ENCODE measurements around the gene UBE2E1. TPM values are rescaled to one million over a fixed set of nuclear protein-coding genes. Genes with fewer than 3 reads are reported as not detected.

The UBE2E1 gene
- total and polyA plus RNA-seq, 4 donors, result 6.6 to 31.8 (median 25.4) TPM

DNA sequence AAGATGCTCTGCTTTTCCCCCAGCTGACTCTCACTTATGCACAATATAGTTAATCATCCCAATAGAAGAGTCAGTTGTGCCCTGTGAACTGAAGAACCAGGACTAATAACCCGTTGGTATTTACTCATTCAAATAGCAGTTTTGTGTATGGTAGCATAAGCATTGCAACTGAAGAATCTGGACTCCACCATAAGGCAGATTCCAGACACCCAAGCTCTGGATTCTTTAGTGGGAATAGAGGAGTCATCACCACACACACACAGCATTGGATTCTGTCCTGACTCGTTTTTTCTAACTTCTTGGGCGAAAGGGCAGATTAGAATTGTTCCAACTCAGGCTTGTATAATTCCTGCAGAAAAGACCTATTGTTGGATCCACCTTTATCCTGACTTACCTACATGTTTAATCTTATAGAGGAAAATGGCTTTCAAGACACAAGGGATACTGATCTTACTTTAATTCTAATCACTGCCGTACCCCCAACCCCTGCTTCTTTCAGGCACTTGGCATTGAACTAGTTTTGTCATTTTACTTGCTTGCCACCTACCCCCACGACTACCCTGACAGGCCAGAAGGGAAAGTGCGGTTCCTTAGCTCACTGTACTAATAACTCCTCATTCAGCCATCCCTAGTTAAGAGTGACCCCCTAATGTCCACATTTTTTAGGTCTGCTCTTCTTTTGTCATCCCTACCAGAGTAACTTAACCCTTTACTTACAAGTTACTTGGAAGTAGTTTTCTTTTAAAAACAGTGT, 68.8 kb downstream of the UBE2E1 start:
- TF ChIP-seq EGR1 (IDR thresholded peaks at IDR 0.05; ENCODE audit: low read depth in 2 of 2), result no peak
- TF ChIP-seq MAX (IDR thresholded peaks at IDR 0.05), result no peak
- TF ChIP-seq, protein P1, sequence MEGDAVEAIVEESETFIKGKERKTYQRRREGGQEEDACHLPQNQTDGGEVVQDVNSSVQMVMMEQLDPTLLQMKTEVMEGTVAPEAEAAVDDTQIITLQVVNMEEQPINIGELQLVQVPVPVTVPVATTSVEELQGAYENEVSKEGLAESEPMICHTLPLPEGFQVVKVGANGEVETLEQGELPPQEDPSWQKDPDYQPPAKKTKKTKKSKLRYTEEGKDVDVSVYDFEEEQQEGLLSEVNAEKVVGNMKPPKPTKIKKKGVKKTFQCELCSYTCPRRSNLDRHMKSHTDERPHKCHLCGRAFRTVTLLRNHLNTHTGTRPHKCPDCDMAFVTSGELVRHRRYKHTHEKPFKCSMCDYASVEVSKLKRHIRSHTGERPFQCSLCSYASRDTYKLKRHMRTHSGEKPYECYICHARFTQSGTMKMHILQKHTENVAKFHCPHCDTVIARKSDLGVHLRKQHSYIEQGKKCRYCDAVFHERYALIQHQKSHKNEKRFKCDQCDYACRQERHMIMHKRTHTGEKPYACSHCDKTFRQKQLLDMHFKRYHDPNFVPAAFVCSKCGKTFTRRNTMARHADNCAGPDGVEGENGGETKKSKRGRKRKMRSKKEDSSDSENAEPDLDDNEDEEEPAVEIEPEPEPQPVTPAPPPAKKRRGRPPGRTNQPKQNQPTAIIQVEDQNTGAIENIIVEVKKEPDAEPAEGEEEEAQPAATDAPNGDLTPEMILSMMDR (IDR thresholded peaks at IDR 0.05; ENCODE audit: low read depth, low read length, missing input control), result no peak
- TF ChIP-seq SP1 (IDR thresholded peaks at IDR 0.05), result no peak
- TF ChIP-seq, protein P2, sequence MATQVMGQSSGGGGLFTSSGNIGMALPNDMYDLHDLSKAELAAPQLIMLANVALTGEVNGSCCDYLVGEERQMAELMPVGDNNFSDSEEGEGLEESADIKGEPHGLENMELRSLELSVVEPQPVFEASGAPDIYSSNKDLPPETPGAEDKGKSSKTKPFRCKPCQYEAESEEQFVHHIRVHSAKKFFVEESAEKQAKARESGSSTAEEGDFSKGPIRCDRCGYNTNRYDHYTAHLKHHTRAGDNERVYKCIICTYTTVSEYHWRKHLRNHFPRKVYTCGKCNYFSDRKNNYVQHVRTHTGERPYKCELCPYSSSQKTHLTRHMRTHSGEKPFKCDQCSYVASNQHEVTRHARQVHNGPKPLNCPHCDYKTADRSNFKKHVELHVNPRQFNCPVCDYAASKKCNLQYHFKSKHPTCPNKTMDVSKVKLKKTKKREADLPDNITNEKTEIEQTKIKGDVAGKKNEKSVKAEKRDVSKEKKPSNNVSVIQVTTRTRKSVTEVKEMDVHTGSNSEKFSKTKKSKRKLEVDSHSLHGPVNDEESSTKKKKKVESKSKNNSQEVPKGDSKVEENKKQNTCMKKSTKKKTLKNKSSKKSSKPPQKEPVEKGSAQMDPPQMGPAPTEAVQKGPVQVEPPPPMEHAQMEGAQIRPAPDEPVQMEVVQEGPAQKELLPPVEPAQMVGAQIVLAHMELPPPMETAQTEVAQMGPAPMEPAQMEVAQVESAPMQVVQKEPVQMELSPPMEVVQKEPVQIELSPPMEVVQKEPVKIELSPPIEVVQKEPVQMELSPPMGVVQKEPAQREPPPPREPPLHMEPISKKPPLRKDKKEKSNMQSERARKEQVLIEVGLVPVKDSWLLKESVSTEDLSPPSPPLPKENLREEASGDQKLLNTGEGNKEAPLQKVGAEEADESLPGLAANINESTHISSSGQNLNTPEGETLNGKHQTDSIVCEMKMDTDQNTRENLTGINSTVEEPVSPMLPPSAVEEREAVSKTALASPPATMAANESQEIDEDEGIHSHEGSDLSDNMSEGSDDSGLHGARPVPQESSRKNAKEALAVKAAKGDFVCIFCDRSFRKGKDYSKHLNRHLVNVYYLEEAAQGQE (IDR thresholded peaks at IDR 0.05), result no peak
- TF ChIP-seq ZBTB33 (IDR thresholded peaks at IDR 0.05), result no peak
- Histone ChIP-seq H3K9me3 (ENCODE audit: control insufficient read depth in 4 of 4, low read length in 3 of 4) (no peaks in the 10 kb centered on the region), H3K36me3 (ENCODE audit: control insufficient read depth in 4 of 4, insufficient read depth in 3 of 4, low read depth in 1 of 4, low read length in 3 of 4) (no peaks in the 10 kb centered on the region), H3K4me1 (ENCODE audit: control insufficient read depth in 4 of 4, insufficient read depth in 4 of 4, low read length in 3 of 4) (peaks cover 0 to 13% (median 1%) of the 10 kb centered on the region in 4 donors), H3K9ac (ENCODE audit: low read depth in 1 of 2, low read length in 2 of 2) (no peak overlapping the region), H3K27me3 (ENCODE audit: control insufficient read depth in 4 of 4, insufficient read depth in 4 of 4, low read length in 3 of 4) (no peaks in the 10 kb centered on the region), H3K4me3 (ENCODE audit: low read depth in 1 of 3, low read length in 3 of 3) (no peak overlapping the region), H3K27ac (ENCODE audit: low read depth in 1 of 2, low read length in 2 of 2) (no peak overlapping the region)
- DNase-seq (ENCODE audit: low spot score), result no peak
- WGBS, result 78% methylated on average over 6 of the region's 6 CpGs

DNA sequence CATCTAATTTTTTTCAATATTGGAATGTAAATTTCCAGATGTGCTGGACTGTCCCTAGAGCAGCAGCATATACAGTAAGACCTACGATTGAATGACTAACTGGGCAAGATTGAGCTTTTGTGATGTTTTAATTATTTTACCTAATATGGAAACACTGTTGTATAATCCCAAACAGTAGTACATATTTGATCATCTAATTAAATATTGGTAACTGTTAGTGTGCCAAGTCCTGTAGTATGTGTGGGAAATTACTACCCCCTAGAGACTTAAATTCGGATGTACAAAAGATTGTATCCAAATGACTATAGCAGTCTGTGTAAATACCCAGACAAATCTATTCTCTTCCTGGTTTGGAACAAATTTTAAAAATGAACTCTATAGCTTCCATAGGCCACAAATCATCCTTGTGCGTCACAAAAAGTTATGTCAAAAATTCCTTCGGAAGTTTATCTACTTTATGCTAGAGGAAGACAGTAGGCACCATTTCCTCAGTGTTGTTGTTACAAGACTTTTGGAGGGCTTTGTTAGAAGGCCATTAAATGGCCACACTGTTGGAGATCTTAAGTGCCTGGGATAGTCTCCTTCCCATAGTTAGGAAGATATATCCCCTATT, 69.5 kb downstream of the UBE2E1 start:
- 80% methylated on average over 4 of the region's 4 CpGs for WGBS
- H3K27me3 ChIP-seq (ENCODE audit: control insufficient read depth in 4 of 4, insufficient read depth in 4 of 4, low read length in 3 of 4), result no peaks in the 10 kb centered on the region
- H3K4me1 ChIP-seq (ENCODE audit: control insufficient read depth in 4 of 4, insufficient read depth in 4 of 4, low read length in 3 of 4), result peaks cover 0 to 11% (median 1%) of the 10 kb centered on the region in 4 donors
- no peaks in the 10 kb centered on the region for H3K36me3 ChIP-seq (ENCODE audit: control insufficient read depth in 4 of 4, insufficient read depth in 3 of 4, low read depth in 1 of 4, low read length in 3 of 4)
- H3K9ac ChIP-seq (ENCODE audit: low read depth in 1 of 2, low read length in 2 of 2), result no peak overlapping the region
- H3K9me3 ChIP-seq (ENCODE audit: control insufficient read depth in 4 of 4, low read length in 3 of 4), result no peaks in the 10 kb centered on the region
- H3K4me3 ChIP-seq (ENCODE audit: low read depth in 1 of 3, low read length in 3 of 3), result no peak overlapping the region
- TF ChIP-seq NR2F2 (IDR thresholded peaks at IDR 0.05) (no peak), TAF1 (conservative IDR thresholded peaks at IDR 0.05) (no peak)
- H3K27ac ChIP-seq (ENCODE audit: low read depth in 1 of 2, low read length in 2 of 2), result no peak overlapping the region
- no peak for DNase-seq (ENCODE audit: low spot score)

Data from liver (tissue), 9 donors.